Measurements from ENCODE around the gene C21orf58.

C21orf58 gene

GRCh38 chr21:46291561-46291960 is 32.1 kb downstream of the C21orf58 start:
- H3K4me3 ChIP-seq (ENCODE audit: control insufficient read depth, low read depth, low read length): no peak overlapping the region
- no peak for TF ChIP-seq CTCF (IDR thresholded peaks at IDR 0.05; ENCODE audit: control insufficient read depth, insufficient read depth, low read depth, low read length, missing control alignments)
- DNase-seq (ENCODE audit: low read depth): no peak

- no peak overlapping the region for H3K4me3 ChIP-seq (ENCODE audit: control insufficient read depth, low read depth, low read length)
- TF ChIP-seq CTCF (IDR thresholded peaks at IDR 0.05; ENCODE audit: control insufficient read depth, insufficient read depth, low read depth, low read length, missing control alignments): no peak
- no peak for DNase-seq (ENCODE audit: low read depth)
These were observed 34.0 kb downstream of the C21orf58 start for GRCh38 chr21:46289655-46290179.

GRCh38 chr21:46287541-46287940 is 36.1 kb downstream of the C21orf58 start:
- no peak for DNase-seq (ENCODE audit: low read depth)
- H3K4me3 ChIP-seq (ENCODE audit: control insufficient read depth, low read depth, low read length): no peak overlapping the region
- no peak for TF ChIP-seq CTCF (IDR thresholded peaks at IDR 0.05; ENCODE audit: control insufficient read depth, insufficient read depth, low read depth, low read length, missing control alignments)

GRCh38 chr21:46286648-46287002 is 37.0 kb downstream of the C21orf58 start:
- DNase-seq (ENCODE audit: low read depth): no peak
- H3K4me3 ChIP-seq (ENCODE audit: control insufficient read depth, low read depth, low read length): peak overlapping the region; percentile 74
- no peak for TF ChIP-seq CTCF (IDR thresholded peaks at IDR 0.05; ENCODE audit: control insufficient read depth, insufficient read depth, low read depth, low read length, missing control alignments)

DNA sequence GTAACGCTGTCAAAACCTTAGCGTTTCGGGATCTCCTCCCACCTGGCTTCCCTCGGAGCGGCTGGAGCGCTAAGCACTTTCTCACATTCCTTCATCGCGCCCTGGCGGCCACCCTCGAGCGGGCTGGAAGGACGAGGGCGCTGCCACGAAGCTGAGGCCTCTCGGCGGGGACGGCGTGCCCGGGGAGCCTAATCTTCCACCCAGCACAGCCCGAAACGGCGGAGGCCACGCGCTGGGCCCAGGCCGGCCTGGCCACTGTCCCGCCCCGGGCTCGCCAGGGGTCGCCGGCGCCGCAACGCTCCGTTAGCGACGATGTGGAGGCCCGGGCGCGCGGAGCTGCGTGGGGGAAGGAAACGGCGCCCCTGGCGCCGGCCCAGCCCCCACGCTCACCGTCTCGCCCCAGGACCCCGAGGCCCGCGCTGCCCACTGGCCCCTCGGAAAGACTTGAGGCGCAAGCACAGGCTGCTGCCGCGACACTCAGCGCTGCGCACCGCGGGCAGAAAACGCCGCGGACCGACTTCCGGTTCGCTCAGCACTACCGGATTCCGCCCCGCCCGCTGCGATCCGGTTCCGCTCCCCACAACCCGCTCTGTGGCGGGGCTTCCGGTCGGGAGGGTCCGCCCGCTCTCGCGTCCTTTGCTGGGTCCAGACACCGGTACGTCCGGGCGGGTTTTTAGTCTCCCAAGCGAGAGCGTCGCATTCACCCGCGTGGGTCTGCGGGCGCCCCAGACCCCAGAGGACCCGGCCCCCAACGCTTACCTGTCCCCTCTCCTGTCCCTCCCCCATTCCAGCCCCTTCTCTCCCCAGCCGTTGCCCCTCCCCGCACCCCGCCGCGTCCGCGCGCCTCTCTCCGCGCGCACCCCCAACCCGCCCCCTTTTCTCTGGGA is 37.7 kb downstream of the C21orf58 start, which contains the start of gene YBEY:
Gene YBEY (plus strand): TSS at position 582 of the 887 bp plus-strand sequence. CDS start 572 bp downstream, outside the sequence.
- peak; percentile 65 for DNase-seq (ENCODE audit: low read depth)
- peak; percentile 41 for TF ChIP-seq CTCF (IDR thresholded peaks at IDR 0.05; ENCODE audit: control insufficient read depth, insufficient read depth, low read depth, low read length, missing control alignments)
- H3K4me3 ChIP-seq (ENCODE audit: control insufficient read depth, low read depth, low read length): peak within 1 kb of the TSS; percentile 74

- H3K4me3 ChIP-seq (ENCODE audit: control insufficient read depth, low read depth, low read length): peak within 1 kb of the TSS; percentile 74
- no peak for DNase-seq (ENCODE audit: low read depth)
- TF ChIP-seq CTCF (IDR thresholded peaks at IDR 0.05; ENCODE audit: control insufficient read depth, insufficient read depth, low read depth, low read length, missing control alignments): no peak
These were observed 38.4 kb downstream of the C21orf58 start, which contains the start of gene MCM3AP for GRCh38 chr21:46285206-46285661. TSS of gene MCM3AP (minus strand) at chr21:46285611. CDS start at chr21:46285286, 325 bp downstream.
